Spleen (tissue), 11 donors: ENCODE data around the gene PRCD. TPM values are rescaled to one million over a fixed set of nuclear protein-coding genes. Genes with fewer than 3 reads are reported as not detected.

ENCODE experiments used
- DNase-seq: peaks from one replicate; pipeline ENCODE4 v3.0.0-alpha.2; 2020
- H3K27ac ChIP-seq, 8 donors: fragments of 200-600 bp; sonication (generic) in 7 of 8; 1 replicate in 4 of 8; 2 replicates in 4 of 8; pipeline versions ENCODE4 v1.5.0 to v1.8.0; 2016 to 2021; ENCODE audit warnings: inconsistent platforms in 4 of 8, mild to moderate bottlenecking in 4 of 8, moderate library complexity in 1 of 8
- H3K27me3 ChIP-seq, 7 donors: fragments of 200-600 bp; sonication (generic) in 6 of 7; replicated peaks in 1 of 7; 1 replicate in 4 of 7; 2 replicates in 3 of 7; pipeline versions ENCODE4 v1.5.0 to v1.8.0; 2016 to 2021; ENCODE audit warnings: inconsistent platforms in 3 of 7, mild to moderate bottlenecking in 1 of 7
- H3K36me3 ChIP-seq, 6 donors: fragments of 200-600 bp; sonication (generic) in 5 of 6; 1 replicate in 4 of 6; 2 replicates in 2 of 6; pipeline versions ENCODE4 v1.5.0 to v1.8.0; 2016 to 2021; ENCODE audit warnings: inconsistent platforms in 2 of 6
- H3K4me1 ChIP-seq, 6 donors: fragments of 200-600 bp; sonication (generic) in 5 of 6; 1 replicate in 3 of 6; 2 replicates in 3 of 6; pipeline versions ENCODE4 v1.5.0 to v1.8.0; 2016 to 2021; ENCODE audit warnings: inconsistent platforms in 3 of 6
- H3K4me3 ChIP-seq, 8 donors: fragments of 200-600 bp; sonication (generic) in 7 of 8; 1 replicate in 4 of 8; 2 replicates in 4 of 8; pipeline versions ENCODE4 v1.5.0 to v1.8.0; 2016 to 2021; ENCODE audit warnings: inconsistent platforms in 4 of 8, mild to moderate bottlenecking in 4 of 8, moderate library complexity in 2 of 8
- H3K9me3 ChIP-seq, 8 donors: fragments of 200-600 bp; sonication (generic) in 7 of 8; 1 replicate in 4 of 8; 2 replicates in 4 of 8; pipeline versions ENCODE4 v1.5.0 to v1.8.0; 2016 to 2021; ENCODE audit warnings: inconsistent platforms in 4 of 8
- POLR2A ChIP-seq, 3 donors: fragments of 450-650 bp; IDR thresholded peaks; one replicate each; pipeline ENCODE4 v1.5.1; 2017; ENCODE audit warnings: antibody characterized with exemption in 3 of 3, mild to moderate bottlenecking in 1 of 3
- POLR2AphosphoS5 ChIP-seq, 3 donors: sonication (generic); formaldehyde crosslinking; IDR thresholded peaks; one replicate each; pipeline ENCODE4 v1.5.1; 2017; ENCODE audit warnings: antibody characterized with exemption in 3 of 3
- WGBS, 5 donors: extraction: QIAGEN DNeasy Blood & Tissue Kit in 3 of 5; methylation state at CpG; one replicate each; pipeline versions ENCODE4 v1.1.5 to v1.1.7; 2013 to 2018; 5-methylcytosine and 5-hydroxymethylcytosine counted together
- intact Hi-C: fragments of 100-400 bp; cut with DNase I; formaldehyde crosslinking; loops from one replicate; pipeline ENCODE4 v1.15.0; 2023; ENCODE audit warnings: low total_unique reads
- polyA plus RNA-seq, 3 donors: library from polyadenylated mRNA; stranded (reverse); fragments of 200-250 nt; gene quantifications; one replicate each; pipeline ENCODE4 v1.2.1, GENCODE V29; 2013
- total RNA-seq, 7 donors: library from RNA; depleted of rRNA in 3 of 7; stranded (reverse); fragments of >200 nt in 3 of 7; fragmentation: NEBNext Ultra II Directional in 4 of 7; extraction: Animal tissue kit (Norgen Biotek cat#: 25700) in 4 of 7; gene quantifications; one replicate each; pipeline versions ENCODE4 v1.1.0 to v1.2.1, GENCODE V29; 2016 to 2021
- TF ChIP-seq, protein P1 (sequence below), 11 experiments: fragments of 200-600 bp in 7 of 11; fragments of 450-650 bp in 4 of 11; sonication (generic) in 4 of 11; IDR thresholded peaks in 8 of 11; conservative IDR thresholded peaks in 3 of 11; 1 replicate in 7 of 11; 2 replicates in 4 of 11; pipeline versions ENCODE4 v1.4.0 to v1.8.0; 2016 to 2021; ENCODE audit warnings: antibody characterized with exemption in 11 of 11, inconsistent platforms in 4 of 11, mild to moderate bottlenecking in 1 of 11
- donor health status: healthy with polysubstance abuse.
- donor health status: DM: no; HTN: no; CAD: no; lungs with moderate emphysema.
- donor health status: DM: no; HTN: no; CAD: no.
- donor health status: Bipolar disorder and iron deficiency.
- donor health status: healthy.
- donor health status: DM: no; HTN: no; CAD: no.
- donor health status: DM: yes; HTN: yes; CAD: no.

Gene PRCD
- total and polyA plus RNA-seq, 10 donors, result 3.5 to 54.1 (median 11.8) TPM

DNA sequence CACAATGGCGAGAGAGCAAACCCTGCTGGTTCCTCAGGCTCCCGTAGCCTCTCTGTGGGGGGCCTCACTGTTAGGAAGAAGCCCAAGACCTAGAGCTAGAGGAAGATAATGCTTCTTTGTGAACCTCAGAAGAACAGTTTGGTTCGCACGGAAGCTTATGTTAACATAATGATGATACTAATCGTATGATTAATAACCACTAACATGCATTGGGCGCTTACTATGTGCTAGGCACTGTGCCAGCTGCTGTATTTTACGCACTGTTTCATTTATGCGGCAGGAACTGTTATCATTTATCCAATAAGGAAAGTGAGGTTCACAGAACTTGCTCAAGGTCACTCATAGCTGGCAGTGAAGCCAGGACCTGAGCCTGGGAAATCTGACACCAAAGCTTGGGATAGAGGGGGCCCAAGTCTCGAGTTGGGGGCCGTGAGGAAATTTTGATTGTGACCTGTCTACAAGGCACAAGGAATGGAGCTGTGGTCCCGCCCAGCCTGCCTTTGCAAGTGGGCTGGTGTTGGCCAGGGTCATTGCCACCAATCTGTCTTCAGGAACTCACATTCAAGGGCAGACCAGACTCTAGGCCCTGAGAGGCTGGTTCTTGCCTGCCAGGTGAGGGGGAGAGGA lies 6.8 kb downstream of the PRCD start:
- H3K4me1 ChIP-seq, result peaks cover 30 to 74% (median 50%) of the 10 kb centered on the region in 6 donors
- H3K9me3 ChIP-seq, result no peaks in the 10 kb centered on the region
- H3K4me3 ChIP-seq, result no peak overlapping the region
- 56 to 63% (median 56%) methylated on average over 11 of the region's 11 CpGs for WGBS, 5 donors
- H3K27me3 ChIP-seq, result peaks cover 0 to 24% (median 0%) of the 10 kb centered on the region in 7 donors
- no peaks in the 10 kb centered on the region for H3K36me3 ChIP-seq
- intact Hi-C loops, result no loop called here
- peak; percentile 66 for DNase-seq
- peak overlapping the region in 4 of 8 donors; percentile 23 to 55 (median 32) for H3K27ac ChIP-seq
- TF ChIP-seq, protein P1, sequence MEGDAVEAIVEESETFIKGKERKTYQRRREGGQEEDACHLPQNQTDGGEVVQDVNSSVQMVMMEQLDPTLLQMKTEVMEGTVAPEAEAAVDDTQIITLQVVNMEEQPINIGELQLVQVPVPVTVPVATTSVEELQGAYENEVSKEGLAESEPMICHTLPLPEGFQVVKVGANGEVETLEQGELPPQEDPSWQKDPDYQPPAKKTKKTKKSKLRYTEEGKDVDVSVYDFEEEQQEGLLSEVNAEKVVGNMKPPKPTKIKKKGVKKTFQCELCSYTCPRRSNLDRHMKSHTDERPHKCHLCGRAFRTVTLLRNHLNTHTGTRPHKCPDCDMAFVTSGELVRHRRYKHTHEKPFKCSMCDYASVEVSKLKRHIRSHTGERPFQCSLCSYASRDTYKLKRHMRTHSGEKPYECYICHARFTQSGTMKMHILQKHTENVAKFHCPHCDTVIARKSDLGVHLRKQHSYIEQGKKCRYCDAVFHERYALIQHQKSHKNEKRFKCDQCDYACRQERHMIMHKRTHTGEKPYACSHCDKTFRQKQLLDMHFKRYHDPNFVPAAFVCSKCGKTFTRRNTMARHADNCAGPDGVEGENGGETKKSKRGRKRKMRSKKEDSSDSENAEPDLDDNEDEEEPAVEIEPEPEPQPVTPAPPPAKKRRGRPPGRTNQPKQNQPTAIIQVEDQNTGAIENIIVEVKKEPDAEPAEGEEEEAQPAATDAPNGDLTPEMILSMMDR (IDR thresholded peaks at IDR 0.05 in 8 of 11, conservative IDR thresholded peaks at IDR 0.05 in 3 of 11), result no peak
- TF ChIP-seq POLR2AphosphoS5 (IDR thresholded peaks at IDR 0.05), result no peak
- no peak for TF ChIP-seq POLR2A (IDR thresholded peaks at IDR 0.05)

DNA sequence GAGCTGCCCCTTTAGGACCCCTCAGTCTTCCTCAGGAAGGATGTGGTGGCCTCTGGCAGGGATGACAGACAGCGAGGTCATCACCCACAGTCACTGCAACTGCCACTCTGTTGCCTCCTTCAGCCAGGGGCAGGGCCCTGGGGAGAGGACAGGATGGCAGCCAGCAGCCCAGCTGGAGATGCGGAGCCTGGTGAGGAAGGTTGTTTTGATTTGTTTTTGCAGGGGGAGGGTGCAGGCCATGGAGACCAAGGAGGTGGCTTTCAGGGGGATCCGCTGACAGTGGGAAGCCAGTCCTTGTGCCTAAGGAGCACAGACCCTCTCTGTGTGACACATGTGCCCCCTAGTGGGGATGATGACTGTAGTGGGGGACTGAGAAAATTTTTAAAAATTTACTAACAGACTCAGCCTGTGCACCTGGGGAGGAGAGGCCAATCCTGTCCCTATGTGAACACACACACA lies 7.4 kb downstream of the PRCD start:
- peaks cover 0 to 22% (median 0%) of the 10 kb centered on the region in 7 donors for H3K27me3 ChIP-seq
- peak overlapping the region in 4 of 8 donors; percentile 23 to 55 (median 32) for H3K27ac ChIP-seq
- H3K36me3 ChIP-seq, result no peaks in the 10 kb centered on the region
- TF ChIP-seq, protein P1 (IDR thresholded peaks at IDR 0.05 in 8 of 11, conservative IDR thresholded peaks at IDR 0.05 in 3 of 11), result peak; percentile 38 to 86 (median 69)
- TF ChIP-seq POLR2AphosphoS5 (IDR thresholded peaks at IDR 0.05) (peak in 2 of 3 donors; percentile 34 to 37), POLR2A (IDR thresholded peaks at IDR 0.05) (no peak)
- DNase-seq, result peak; percentile 80
- intact Hi-C loops, result no loop called here
- H3K9me3 ChIP-seq, result no peaks in the 10 kb centered on the region
- 12 to 24% (median 16%) methylated on average over 3 of the region's 3 CpGs for WGBS, 5 donors
- H3K4me3 ChIP-seq, result no peak overlapping the region
- H3K4me1 ChIP-seq, result peaks cover 30 to 77% (median 52%) of the 10 kb centered on the region in 6 donors

- Histone ChIP-seq H3K36me3 (no peaks in the 10 kb centered on the region), H3K9me3 (no peaks in the 10 kb centered on the region)
- intact Hi-C loops, result no loop called here
Observed at GRCh38 chr17:76547642-76548202, 7.9 kb downstream of the PRCD start.

More at GRCh38 chr17:76547642-76548202, 7.9 kb downstream of the PRCD start:
- no peak for TF ChIP-seq POLR2AphosphoS5 (IDR thresholded peaks at IDR 0.05)
- TF ChIP-seq, protein P1 (IDR thresholded peaks at IDR 0.05 in 8 of 11, conservative IDR thresholded peaks at IDR 0.05 in 3 of 11), result peak in 2 of 11 experiments; percentile 4 to 6
- H3K27ac ChIP-seq, result peak overlapping the region in 1 of 8 donors; percentile 37
- WGBS, 5 donors, result 78 to 94% (median 88%) methylated on average over 2 of the region's 2 CpGs
- H3K27me3 ChIP-seq, result peaks cover 0 to 17% (median 0%) of the 10 kb centered on the region in 7 donors
- DNase-seq, result no peak
- peaks cover 30 to 73% (median 52%) of the 10 kb centered on the region in 6 donors for H3K4me1 ChIP-seq
- no peak overlapping the region for H3K4me3 ChIP-seq
